ENCODE data around the gene MRPL46.

MRPL46 gene

GRCh38 chr15:88467073-88467934 lies at the start of gene MRPL46, which contains the start of gene MRPS11:
MRPL46 (minus strand) TSS chr15:88467388; CDS start chr15:88467377, 11 bp downstream.
MRPS11 (plus strand) TSS chr15:88467708; CDS start chr15:88467718, 10 bp downstream.
- DNase-seq = peak; percentile 93 to 96

- no peak for DNase-seq
Measured at GRCh38 chr15:88513195-88513594, 46.0 kb upstream of the MRPL46 start.

GRCh38 chr15:88512601-88513000 lies 45.4 kb upstream of the MRPL46 start:
- DNase-seq = no peak

GRCh38 chr15:88512078-88512477 lies 44.9 kb upstream of the MRPL46 start:
- DNase-seq = peak; percentile 88 to 97

GRCh38 chr15:88511161-88511560 lies 44.0 kb upstream of the MRPL46 start:
- DNase-seq = no peak

GRCh38 chr15:88509964-88510363 lies 42.8 kb upstream of the MRPL46 start:
- DNase-seq = no peak

GRCh38 chr15:88509321-88509720 lies 42.1 kb upstream of the MRPL46 start:
- no peak for DNase-seq

- DNase-seq = no peak
Measured at GRCh38 chr15:88506628-88507027, 39.4 kb upstream of the MRPL46 start.

- DNase-seq = no peak
Measured at GRCh38 chr15:88505721-88506120, 38.5 kb upstream of the MRPL46 start.

- DNase-seq = no peak
Measured at GRCh38 chr15:88504445-88504844, 37.3 kb upstream of the MRPL46 start.

GRCh38 chr15:88498996-88499395 lies 31.8 kb upstream of the MRPL46 start:
- peak; percentile 98 to 100 for DNase-seq

- DNase-seq = peak; percentile 34 to 47
Measured at GRCh38 chr15:88497109-88497765, 30.0 kb upstream of the MRPL46 start.

- DNase-seq = peak; percentile 99
Measured at GRCh38 chr15:88493844-88494243, 26.7 kb upstream of the MRPL46 start.

GRCh38 chr15:88491158-88491557 lies 24.0 kb upstream of the MRPL46 start:
- DNase-seq = no peak

GRCh38 chr15:88490036-88490435 lies 22.8 kb upstream of the MRPL46 start:
- no peak for DNase-seq

GRCh38 chr15:88489321-88489720 lies 22.1 kb upstream of the MRPL46 start:
- DNase-seq = no peak

GRCh38 chr15:88487796-88488523 lies 20.8 kb upstream of the MRPL46 start:
- no peak for DNase-seq

- no peak for DNase-seq
Measured at GRCh38 chr15:88487178-88487795, 20.1 kb upstream of the MRPL46 start.

- DNase-seq = peak; percentile 93 to 97
Measured at GRCh38 chr15:88484682-88485331, 17.6 kb upstream of the MRPL46 start.

- no peak for DNase-seq
Measured at GRCh38 chr15:88482263-88482662, 15.1 kb upstream of the MRPL46 start.

GRCh38 chr15:88480981-88481380 lies 13.8 kb upstream of the MRPL46 start:
- no peak for DNase-seq

- no peak for DNase-seq
Measured at GRCh38 chr15:88479169-88479568, 12.0 kb upstream of the MRPL46 start.
